BE2C (cell line): Measurements from ENCODE around the gene BHLHA15.
"Not testable (repeated sequence)": the region's sequence is repeated elsewhere in the genome, so short reads cannot be mapped to it uniquely, and the experiment has no call there.

Experiments
- DNase-seq: peaks from one replicate; pipeline ENCODE4 v3.0.0-alpha.2; 2020
- H3K27me3 ChIP-seq: fragments of 250-450 bp; sonication (Bioruptor Pico); 2 replicates; pipeline ENCODE4 v1.5.1; 2020; ENCODE audit warnings: mild to moderate bottlenecking
- H3K36me3 ChIP-seq: fragments of 250-450 bp; sonication (Bioruptor Pico); 2 replicates; pipeline ENCODE4 v1.5.1; 2020; ENCODE audit warnings: mild to moderate bottlenecking
- H3K4me1 ChIP-seq: fragments of 250-450 bp; sonication (Bioruptor Pico); 2 replicates; pipeline ENCODE4 v1.5.1; 2020
- H3K4me3 ChIP-seq: 2 replicates; pipeline ENCODE4 v1.5.1; 2011; ENCODE audit warnings: low read depth, low read length
- H3K9me3 ChIP-seq: fragments of 250-450 bp; sonication (Bioruptor Pico); 2 replicates; pipeline ENCODE4 v1.5.1; 2020
- CTCF ChIP-seq: IDR thresholded peaks from 2 replicates; pipeline ENCODE4 v1.5.1; 2012; ENCODE audit warnings: mild to moderate bottlenecking, low read depth, low read length

The BHLHA15 gene

GRCh38 chr7:98215561-98216495 lies 4.6 kb downstream of the BHLHA15 start:
- Histone ChIP-seq H3K27me3 (no peaks in the 10 kb centered on the region), H3K36me3 (no peaks in the 10 kb centered on the region), H3K4me3 (no peak overlapping the region), H3K4me1 (no peaks in the 10 kb centered on the region), H3K9me3 (no peaks in the 10 kb centered on the region)
- no peak for DNase-seq
- no peak for TF ChIP-seq CTCF

- Histone ChIP-seq H3K4me3 (no peak overlapping the region), H3K4me1 (no peaks in the 10 kb centered on the region), H3K36me3 (no peaks in the 10 kb centered on the region), H3K27me3 (no peaks in the 10 kb centered on the region), H3K9me3 (no peaks in the 10 kb centered on the region)
- DNase-seq = no peak
- no peak for TF ChIP-seq CTCF
These were observed 5.8 kb downstream of the BHLHA15 start for GRCh38 chr7:98216941-98217622.

- H3K4me1 ChIP-seq = no peaks in the 10 kb centered on the region
- H3K9me3 ChIP-seq = no peaks in the 10 kb centered on the region
- DNase-seq = no peak
- no peak for TF ChIP-seq CTCF
- H3K36me3 ChIP-seq = no peaks in the 10 kb centered on the region
- no peaks in the 10 kb centered on the region for H3K27me3 ChIP-seq
- H3K4me3 ChIP-seq = no peak overlapping the region
These were observed 6.7 kb downstream of the BHLHA15 start for GRCh38 chr7:98217623-98218582.

GRCh38 chr7:98219382-98219781 lies 8.1 kb downstream of the BHLHA15 start:
- H3K4me3 ChIP-seq, H3K4me1 ChIP-seq, H3K27me3 ChIP-seq, DNase-seq, H3K36me3 ChIP-seq, H3K9me3 ChIP-seq: not testable (repeated sequence)

- H3K36me3 ChIP-seq = no peaks in the 10 kb centered on the region
- H3K4me1 ChIP-seq = no peaks in the 10 kb centered on the region
- no peaks in the 10 kb centered on the region for H3K27me3 ChIP-seq
- H3K4me3 ChIP-seq = no peak overlapping the region
- TF ChIP-seq CTCF = no peak
- no peaks in the 10 kb centered on the region for H3K9me3 ChIP-seq
- DNase-seq = no peak
These were observed 10.6 kb downstream of the BHLHA15 start for GRCh38 chr7:98221611-98222532.
